Measurements from ENCODE around the gene STK24. TPM values are rescaled to one million over a fixed set of nuclear protein-coding genes. Genes with fewer than 3 reads are reported as not detected.

Gene STK24
- polyA plus RNA-seq, 1 donor from 2014 or later = 22.9 TPM

DNA sequence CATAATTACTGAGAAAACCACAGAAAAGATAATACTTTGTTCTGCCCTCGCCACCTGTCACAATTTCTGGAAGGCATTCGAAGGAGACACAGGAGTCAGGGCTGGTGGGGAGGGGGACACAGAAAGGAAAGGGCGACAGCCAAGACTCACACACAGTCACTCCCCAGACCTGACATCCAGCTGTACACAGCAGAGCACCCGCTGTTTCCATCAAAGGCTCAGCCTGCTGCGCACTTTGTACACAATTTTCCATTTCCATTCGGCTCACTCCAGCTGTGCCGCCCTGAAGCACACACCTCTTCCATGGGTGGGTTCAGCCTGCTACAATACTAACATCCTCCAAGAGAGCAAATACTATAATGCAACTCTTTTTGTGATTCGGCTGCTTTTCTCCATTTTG is 38.0 kb downstream of the STK24 start:
- H3K36me3 Mint-ChIP-seq = peaks cover 4% of the 10 kb centered on the region
- peak overlapping the region in 1 of 3 donors; percentile 29 for H3K27ac Mint-ChIP-seq
- H3K27me3 Mint-ChIP-seq = no peaks in the 10 kb centered on the region
- H3K9me3 Mint-ChIP-seq = no peaks in the 10 kb centered on the region
- peak overlapping the region in 2 of 4 donors; percentile 2 to 85 for H3K4me3 Mint-ChIP-seq
- peaks cover 47 to 83% (median 72%) of the 10 kb centered on the region in 3 donors for H3K4me1 Mint-ChIP-seq

DNA sequence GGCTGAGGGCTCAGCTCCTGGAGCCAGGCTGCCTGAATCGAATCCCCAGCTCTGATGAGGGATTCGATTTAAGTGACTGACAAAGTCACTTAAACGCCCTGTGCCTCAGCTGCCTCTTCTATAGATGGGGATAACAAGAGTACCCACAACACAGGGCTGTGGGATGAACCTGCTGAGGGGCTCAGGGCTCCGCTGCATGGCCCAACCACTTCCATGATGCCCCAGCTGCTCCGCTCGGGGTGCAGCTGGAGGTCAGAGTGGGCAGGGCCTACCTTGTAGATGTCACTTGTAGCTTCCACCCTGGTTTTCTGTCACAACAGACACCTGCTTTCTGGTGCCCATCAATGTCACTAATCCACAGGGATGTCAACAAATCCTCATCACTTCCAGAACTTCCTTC is 39.2 kb downstream of the STK24 start:
- Mint-ChIP-seq H3K36me3 (peaks cover 4% of the 10 kb centered on the region), H3K27me3 (no peaks in the 10 kb centered on the region), H3K4me1 (peaks cover 43 to 77% (median 63%) of the 10 kb centered on the region in 3 donors), H3K9me3 (no peaks in the 10 kb centered on the region), H3K27ac (no peak overlapping the region), H3K4me3 (peak overlapping the region in 1 of 4 donors; percentile 9)

DNA sequence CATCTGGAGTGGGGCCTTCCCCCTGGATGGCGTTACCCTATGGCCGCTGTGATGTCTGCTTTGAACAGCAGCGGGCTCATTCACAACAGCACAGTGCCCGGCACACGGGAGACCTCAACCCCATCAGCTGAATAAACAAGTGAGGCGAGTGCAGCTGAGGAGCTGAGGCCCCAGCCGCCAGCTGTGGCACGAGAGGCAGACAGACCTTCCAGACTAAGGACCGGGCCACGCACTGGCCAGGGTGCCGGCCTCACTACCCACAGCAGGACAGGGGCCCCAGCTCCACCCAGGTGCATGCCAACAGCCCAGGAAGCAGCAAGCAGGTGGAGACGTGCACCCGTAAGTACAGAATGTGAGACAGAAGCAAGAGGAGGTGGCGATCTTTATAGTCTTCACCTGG is 39.6 kb downstream of the STK24 start:
- Mint-ChIP-seq H3K4me3 (no peak overlapping the region), H3K27me3 (no peaks in the 10 kb centered on the region), H3K36me3 (peaks cover 4% of the 10 kb centered on the region), H3K9me3 (no peaks in the 10 kb centered on the region), H3K4me1 (peaks cover 43 to 76% (median 62%) of the 10 kb centered on the region in 3 donors), H3K27ac (peak overlapping the region in 2 of 3 donors; percentile 59 to 65)

DNA sequence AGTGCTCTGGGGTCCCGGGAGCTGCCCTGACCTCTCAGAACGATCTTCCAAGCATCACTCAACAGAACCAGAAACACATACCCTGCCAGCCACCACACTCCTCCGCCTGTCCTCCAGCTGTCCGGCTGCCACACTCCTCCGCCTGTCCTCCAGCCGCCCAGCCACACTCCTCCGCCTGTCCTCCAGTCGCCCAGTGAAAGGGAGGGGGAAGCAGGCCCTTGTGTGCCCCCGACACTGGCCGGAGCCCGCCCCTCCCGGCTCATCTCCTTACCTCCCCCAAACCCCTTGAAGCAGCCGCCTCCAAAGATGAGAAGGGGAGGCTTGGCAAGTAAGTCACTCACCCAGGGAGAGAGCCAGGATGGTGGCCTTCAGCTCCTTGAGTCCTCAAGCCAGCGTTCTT is 40.2 kb downstream of the STK24 start:
- H3K36me3 Mint-ChIP-seq = peaks cover 4% of the 10 kb centered on the region
- H3K4me3 Mint-ChIP-seq = no peak overlapping the region
- H3K27ac Mint-ChIP-seq = peak overlapping the region in 2 of 3 donors; percentile 59 to 65
- H3K9me3 Mint-ChIP-seq = no peaks in the 10 kb centered on the region
- no peaks in the 10 kb centered on the region for H3K27me3 Mint-ChIP-seq
- H3K4me1 Mint-ChIP-seq = peaks cover 37 to 72% (median 56%) of the 10 kb centered on the region in 3 donors

DNA sequence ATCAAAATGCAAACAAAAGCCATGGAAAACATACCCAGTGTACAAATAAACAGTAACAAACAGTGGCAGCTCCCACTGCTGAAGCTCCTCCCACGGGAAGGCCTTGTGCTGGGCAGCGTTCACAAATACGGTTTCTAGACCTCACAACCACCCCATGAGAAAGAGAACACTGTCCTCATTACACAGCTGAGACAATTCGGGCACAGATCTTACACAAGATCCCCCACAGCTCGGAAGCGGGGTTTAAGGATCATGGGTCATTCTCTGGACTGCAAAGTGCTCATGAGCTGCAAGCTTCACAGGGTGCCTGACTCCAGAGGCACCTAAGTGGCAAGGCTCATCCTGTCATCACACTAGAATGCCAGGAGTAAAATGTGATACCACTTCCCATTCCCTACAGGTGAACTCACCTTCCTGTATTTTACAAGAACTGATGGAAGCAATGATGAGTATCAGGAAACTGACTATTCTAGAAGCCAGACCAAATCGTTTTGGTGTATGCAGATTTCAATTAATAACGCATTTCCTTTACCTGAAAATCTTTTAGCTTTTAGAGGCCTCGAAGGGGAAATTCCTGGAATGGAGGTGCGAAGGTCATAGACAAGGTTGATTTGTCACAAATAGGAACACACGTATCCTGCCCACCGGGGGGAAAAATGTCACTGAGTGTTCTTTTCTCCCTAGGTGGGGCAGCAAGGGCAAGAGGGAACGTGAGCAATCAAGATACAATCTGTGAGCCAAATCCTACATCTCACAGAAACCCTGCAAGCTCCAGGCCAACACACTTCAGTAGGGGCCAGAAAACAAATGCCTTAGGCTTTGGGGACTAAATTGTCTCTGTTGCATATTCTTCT is 41.2 kb downstream of the STK24 start:
- Mint-ChIP-seq H3K4me1 (peaks cover 38 to 72% (median 56%) of the 10 kb centered on the region in 3 donors), H3K27ac (peak overlapping the region; percentile 9 to 65 (median 44))

DNA sequence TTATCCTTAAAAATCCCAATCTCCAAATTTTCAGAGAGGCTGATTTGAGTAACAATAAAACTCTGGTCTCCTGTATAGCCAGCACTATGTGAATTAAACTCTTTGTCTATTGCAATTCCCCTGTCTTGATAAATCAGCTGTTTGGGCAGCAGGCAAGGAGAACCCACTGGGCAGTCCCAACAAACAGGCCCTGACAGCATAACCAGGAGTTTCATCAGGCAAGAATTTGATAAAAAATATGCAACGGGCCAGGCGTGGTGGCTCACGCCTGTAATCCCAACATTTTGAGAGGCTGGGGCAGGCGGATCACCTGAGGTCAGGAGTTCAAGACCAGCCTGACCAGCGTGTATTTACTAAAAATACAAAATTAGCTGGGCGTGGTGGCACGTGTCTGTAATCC is 42.1 kb downstream of the STK24 start:
- Mint-ChIP-seq H3K4me3 (no peak overlapping the region), H3K9me3 (no peaks in the 10 kb centered on the region), H3K36me3 (peaks cover 4% of the 10 kb centered on the region), H3K4me1 (peaks cover 41 to 73% (median 60%) of the 10 kb centered on the region in 3 donors), H3K27ac (no peak overlapping the region), H3K27me3 (no peaks in the 10 kb centered on the region)

More for the DNA sequence above, 41.2 kb downstream of the STK24 start:
- no peaks in the 10 kb centered on the region for H3K27me3 Mint-ChIP-seq
- no peaks in the 10 kb centered on the region for H3K9me3 Mint-ChIP-seq
- H3K36me3 Mint-ChIP-seq = peaks cover 4% of the 10 kb centered on the region
- peak overlapping the region in 2 of 4 donors; percentile 25 to 27 for H3K4me3 Mint-ChIP-seq

DNA sequence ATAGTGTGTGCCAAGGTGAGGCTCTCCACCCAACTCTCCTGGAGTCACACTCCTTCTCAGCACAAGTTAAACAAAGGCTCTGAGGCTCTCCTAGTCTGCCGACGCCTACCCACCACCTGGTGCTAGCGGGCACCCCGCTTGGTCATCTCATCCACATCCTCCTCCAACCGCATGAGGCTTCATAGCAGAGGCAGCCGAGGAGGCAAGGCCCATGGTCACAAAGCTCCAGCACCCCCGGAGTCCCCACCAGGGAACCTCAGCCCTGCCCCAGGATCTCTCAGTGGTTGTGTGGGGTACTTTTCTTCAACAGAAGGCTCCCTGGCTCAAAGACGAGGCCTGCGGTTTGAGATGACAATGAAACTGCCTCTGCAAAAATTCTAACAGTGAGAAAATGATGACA is 43.0 kb downstream of the STK24 start:
- H3K36me3 Mint-ChIP-seq = peaks cover 4% of the 10 kb centered on the region
- no peak overlapping the region for H3K4me3 Mint-ChIP-seq
- peaks cover 50 to 74% (median 58%) of the 10 kb centered on the region in 3 donors for H3K4me1 Mint-ChIP-seq
- no peaks in the 10 kb centered on the region for H3K9me3 Mint-ChIP-seq
- no peaks in the 10 kb centered on the region for H3K27me3 Mint-ChIP-seq
- no peak overlapping the region for H3K27ac Mint-ChIP-seq

DNA sequence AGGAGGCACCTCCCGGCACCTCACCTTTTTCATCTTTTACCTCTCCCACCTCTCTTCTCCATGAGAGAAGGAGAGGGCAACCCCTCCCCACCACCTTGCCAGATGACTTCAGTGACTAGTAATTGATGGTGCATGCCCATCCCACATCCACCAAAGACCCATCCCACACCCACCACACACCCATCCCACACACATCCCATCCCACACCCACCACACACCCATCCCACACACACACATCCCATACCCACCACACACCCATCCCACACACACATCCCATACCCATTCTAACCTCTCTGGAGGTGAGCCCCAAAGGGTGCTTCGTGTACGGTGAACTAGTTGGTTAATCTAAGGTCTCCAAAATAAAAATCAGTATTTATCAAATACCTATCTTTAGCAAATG is 44.7 kb downstream of the STK24 start:
- no peaks in the 10 kb centered on the region for H3K27me3 Mint-ChIP-seq
- peaks cover 54 to 72% (median 61%) of the 10 kb centered on the region in 3 donors for H3K4me1 Mint-ChIP-seq
- H3K36me3 Mint-ChIP-seq = peaks cover 1% of the 10 kb centered on the region
- H3K9me3 Mint-ChIP-seq = no peaks in the 10 kb centered on the region
- peak overlapping the region in 2 of 4 donors; percentile 17 to 55 for H3K4me3 Mint-ChIP-seq
- peak overlapping the region in 1 of 3 donors; percentile 20 for H3K27ac Mint-ChIP-seq

DNA sequence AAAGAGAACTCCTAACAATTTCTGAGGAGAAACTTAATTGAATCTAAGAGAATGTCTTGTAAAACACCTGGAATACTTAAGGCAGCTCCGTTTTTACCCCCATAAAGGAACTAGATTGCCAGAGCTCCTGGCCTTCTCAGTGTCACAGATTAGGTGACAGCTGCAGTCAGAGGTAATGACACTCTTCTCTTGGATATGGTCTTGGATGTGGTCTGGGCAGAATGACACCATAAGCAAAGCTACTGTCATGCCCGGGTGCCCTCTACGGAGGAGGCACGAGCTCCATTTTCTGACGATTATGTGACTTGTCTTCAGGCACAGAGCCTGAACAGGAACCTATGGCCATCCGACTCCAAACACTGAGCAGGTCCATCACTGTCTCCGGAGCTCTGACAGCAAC is 46.7 kb downstream of the STK24 start:
- H3K27ac Mint-ChIP-seq = peak overlapping the region in 1 of 3 donors; percentile 73
- H3K4me3 Mint-ChIP-seq = no peak overlapping the region
- no peaks in the 10 kb centered on the region for H3K9me3 Mint-ChIP-seq
- H3K27me3 Mint-ChIP-seq = no peaks in the 10 kb centered on the region
- peaks cover 57 to 72% (median 67%) of the 10 kb centered on the region in 3 donors for H3K4me1 Mint-ChIP-seq
- H3K36me3 Mint-ChIP-seq = peaks cover 1% of the 10 kb centered on the region

DNA sequence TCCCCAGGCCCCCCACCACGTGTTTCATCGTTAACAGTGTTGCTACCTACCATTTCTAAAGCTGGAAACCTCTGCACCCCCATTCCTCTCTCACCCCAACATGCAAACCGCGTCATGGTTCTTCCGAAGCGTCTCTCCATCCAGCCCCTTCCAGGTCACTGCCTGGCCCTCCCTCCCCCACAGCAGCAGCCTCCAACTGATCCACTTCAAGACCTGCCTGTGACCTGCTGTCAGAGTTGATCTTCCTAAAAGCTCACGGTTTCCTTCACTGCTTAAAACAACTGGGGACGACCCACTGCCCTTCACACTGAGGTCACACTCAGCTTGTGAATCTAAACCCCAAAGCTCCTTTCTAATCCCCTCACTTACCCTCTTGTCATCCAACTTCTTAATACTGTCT is 47.7 kb downstream of the STK24 start:
- Mint-ChIP-seq H3K4me1 (peaks cover 63 to 74% (median 67%) of the 10 kb centered on the region in 3 donors), H3K27ac (peak overlapping the region in 2 of 3 donors; percentile 71 to 73), H3K4me3 (peak overlapping the region in 2 of 4 donors; percentile 55 to 59), H3K9me3 (no peaks in the 10 kb centered on the region), H3K27me3 (no peaks in the 10 kb centered on the region), H3K36me3 (no peaks in the 10 kb centered on the region)

DNA sequence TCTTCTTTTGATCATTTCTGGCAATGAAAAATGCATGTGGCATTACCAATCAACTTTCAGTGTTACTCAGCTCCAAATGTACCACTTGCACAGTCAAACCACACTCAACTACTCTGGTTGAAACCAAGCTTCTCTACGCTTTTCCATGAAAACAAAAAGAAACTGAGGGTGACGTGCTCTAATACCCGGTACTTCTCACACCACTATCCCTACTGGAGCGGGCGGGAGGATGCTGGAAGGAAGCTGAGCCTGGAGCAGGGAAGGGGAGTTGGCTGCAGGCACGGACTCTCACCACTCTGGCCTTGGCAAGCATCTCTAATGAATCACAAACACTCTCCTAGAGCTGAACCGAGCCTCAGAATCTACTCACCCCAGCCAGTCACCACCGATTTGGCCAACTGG is 48.2 kb downstream of the STK24 start:
- Mint-ChIP-seq H3K9me3 (no peaks in the 10 kb centered on the region), H3K36me3 (no peaks in the 10 kb centered on the region), H3K27me3 (no peaks in the 10 kb centered on the region), H3K4me1 (peaks cover 67 to 74% (median 67%) of the 10 kb centered on the region in 3 donors), H3K27ac (peak overlapping the region in 1 of 3 donors; percentile 73), H3K4me3 (peak overlapping the region in 2 of 4 donors; percentile 52 to 55)

DNA sequence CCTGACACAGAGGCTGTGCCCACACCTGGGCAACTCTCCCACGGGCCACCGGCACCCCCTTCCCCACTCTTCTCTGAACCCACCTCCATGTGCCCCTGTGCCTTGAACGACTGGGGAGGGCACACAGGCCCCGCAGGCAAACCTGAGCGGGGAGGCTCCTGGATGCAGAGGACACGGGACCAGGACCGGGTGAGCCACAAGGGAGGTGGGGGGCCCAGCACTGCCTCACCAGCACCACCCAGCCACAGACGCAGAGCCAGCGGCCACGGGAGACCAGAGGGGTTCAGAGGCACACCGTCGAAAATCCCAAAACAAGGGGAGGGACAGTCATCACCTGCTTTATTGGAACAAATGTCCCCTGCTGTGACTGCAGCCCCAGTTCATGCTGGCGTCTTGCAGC is 49.4 kb downstream of the STK24 start:
- H3K4me3 Mint-ChIP-seq = no peak overlapping the region
- peaks cover 68 to 77% (median 71%) of the 10 kb centered on the region in 3 donors for H3K4me1 Mint-ChIP-seq
- H3K27ac Mint-ChIP-seq = peak overlapping the region in 2 of 3 donors; percentile 53 to 54
- H3K9me3 Mint-ChIP-seq = no peaks in the 10 kb centered on the region
- H3K27me3 Mint-ChIP-seq = no peaks in the 10 kb centered on the region
- no peaks in the 10 kb centered on the region for H3K36me3 Mint-ChIP-seq

DNA sequence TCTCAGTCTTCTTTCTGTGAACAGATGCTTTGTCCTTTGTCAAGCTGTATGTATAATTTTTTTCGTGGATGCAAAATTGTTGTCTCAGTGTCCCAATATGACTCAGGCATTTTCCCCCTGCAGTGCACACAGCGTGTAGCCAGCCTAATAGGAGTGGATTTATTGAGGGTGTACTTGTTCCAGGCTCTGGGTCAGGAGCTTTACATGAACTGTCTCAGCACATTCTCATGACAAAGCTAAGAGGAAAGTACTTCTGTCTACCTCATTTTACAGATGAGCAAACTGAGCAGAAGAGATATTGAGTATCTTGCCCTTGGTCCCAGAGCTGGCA is 50.8 kb downstream of the STK24 start:
- Mint-ChIP-seq H3K27ac (peak overlapping the region; percentile 54 to 89 (median 77)), H3K36me3 (no peaks in the 10 kb centered on the region)

DNA sequence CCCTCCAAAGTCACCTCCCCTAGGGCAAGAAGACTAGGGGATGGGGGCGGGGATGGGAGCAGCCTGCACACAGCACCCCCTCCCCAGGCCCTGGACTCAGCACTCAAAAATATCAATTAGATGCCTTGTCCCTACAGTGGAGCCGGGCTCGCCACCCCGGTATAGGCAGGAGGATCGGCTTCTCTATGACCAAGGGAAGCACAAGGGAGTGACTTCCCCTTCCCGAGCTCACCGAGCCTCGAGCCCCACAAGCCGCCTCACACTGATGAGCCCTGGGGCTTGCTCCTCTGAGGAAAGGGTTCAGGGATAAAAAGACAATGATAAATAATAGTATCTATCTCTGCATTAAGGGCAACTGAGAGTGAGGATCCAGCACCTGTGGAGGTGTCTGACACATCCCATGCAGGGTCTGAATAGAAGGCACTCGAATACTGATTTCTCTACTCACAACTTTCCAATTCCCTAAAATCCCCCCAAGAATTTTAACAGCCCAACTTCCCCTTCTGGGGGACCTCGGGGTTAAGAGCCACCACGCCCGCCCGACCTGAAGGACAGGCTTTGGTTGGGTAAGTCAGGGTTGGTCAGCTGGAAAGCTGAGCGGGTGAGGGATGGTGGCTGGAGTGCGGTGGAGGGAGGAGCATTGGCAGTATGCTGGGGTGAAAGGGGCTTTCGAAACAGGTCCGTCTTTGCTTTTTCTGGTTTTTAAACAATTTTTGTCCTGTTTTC is 51.3 kb downstream of the STK24 start:
- peak overlapping the region; percentile 54 to 90 (median 89) for H3K27ac Mint-ChIP-seq
- peaks cover 71 to 81% (median 76%) of the 10 kb centered on the region in 3 donors for H3K4me1 Mint-ChIP-seq
- peaks cover 2% of the 10 kb centered on the region for H3K36me3 Mint-ChIP-seq
- H3K9me3 Mint-ChIP-seq = no peaks in the 10 kb centered on the region
- no peaks in the 10 kb centered on the region for H3K27me3 Mint-ChIP-seq
- H3K4me3 Mint-ChIP-seq = peak overlapping the region; percentile 8 to 72 (median 44)

More for the DNA sequence above, 50.8 kb downstream of the STK24 start:
- Mint-ChIP-seq H3K4me1 (peaks cover 72 to 84% (median 78%) of the 10 kb centered on the region in 3 donors), H3K9me3 (no peaks in the 10 kb centered on the region), H3K27me3 (no peaks in the 10 kb centered on the region), H3K4me3 (peak overlapping the region; percentile 8 to 63 (median 43))

DNA sequence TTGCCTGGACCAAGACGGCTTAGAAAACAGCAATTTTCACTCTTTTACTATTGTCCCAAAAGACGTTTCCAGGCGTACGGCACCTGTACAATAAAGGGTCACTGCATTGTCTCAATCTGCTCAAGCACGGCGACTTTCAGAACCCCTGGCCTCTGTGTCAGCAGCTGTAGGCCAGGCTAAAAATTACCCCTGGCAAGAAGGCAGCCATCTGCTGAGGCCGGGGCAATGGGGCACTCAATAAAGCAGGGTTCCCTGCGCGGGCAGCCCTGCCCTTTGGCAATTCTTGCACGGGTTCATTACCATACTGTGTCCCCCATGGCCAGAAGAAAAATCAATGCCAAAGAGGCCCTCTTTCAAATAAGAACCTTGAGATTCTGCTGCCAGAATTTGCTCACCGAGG is 52.1 kb downstream of the STK24 start:
- Mint-ChIP-seq H3K4me1 (peaks cover 72 to 79% (median 73%) of the 10 kb centered on the region in 3 donors), H3K27ac (peak overlapping the region; percentile 54 to 90 (median 89)), H3K4me3 (peak overlapping the region in 3 of 4 donors; percentile 28 to 79 (median 72)), H3K27me3 (no peaks in the 10 kb centered on the region), H3K9me3 (no peaks in the 10 kb centered on the region), H3K36me3 (peaks cover 2% of the 10 kb centered on the region)

Data from IgD-negative memory B cell (primary cell).